GM21786 (cell line): ENCODE results near the gene SLC25A13.
"Not testable (repeated sequence)": the region's sequence is repeated elsewhere in the genome, so short reads cannot be mapped to it uniquely, and the experiment has no call there.

Experiments
- ATAC-seq: cut with Tn5 transposase; IDR thresholded peaks from one replicate; pipeline ENCODE4 v1.9.1; 2021; ENCODE audit not compliant: unreplicated experiment

Gene SLC25A13

DNA sequence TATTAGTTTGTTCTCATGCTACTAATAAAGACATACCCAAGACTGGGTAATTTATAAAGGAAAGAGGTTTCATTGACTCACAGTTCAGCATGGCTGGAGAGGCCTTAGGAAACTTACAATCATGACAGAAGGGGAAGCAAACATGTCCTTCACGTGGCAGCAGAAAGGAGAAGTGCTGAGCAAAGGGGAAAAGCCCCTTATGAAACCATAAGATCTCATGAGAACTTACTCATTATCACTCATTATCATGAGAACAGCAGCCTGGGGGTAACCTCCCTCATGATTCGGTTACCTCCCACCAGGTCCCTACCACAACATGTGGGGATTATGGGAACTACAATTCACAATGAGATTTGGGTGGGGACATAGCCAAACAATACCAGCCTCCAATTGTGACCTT, 4.9 kb upstream of the SLC25A13 start:
- ATAC-seq, result not testable (repeated sequence)

- no peak for ATAC-seq
These were observed 1.1 kb upstream of the SLC25A13 start for GRCh38 chr7:96322847-96323461.

DNA sequence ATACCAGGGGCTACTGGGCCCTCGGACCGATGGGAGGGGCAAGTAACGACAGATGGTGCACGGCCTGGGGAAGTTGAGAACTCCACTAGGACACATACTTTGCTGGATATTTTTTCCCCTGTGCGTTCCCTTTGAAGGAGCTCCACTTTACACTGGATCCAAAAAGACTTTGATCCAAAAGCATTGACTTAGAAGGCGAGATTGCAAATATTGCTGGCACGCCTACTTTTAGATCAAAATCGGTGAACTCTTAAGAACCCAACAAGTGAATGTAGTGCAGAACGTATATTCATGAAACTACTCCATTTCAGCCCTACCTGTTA, 436 bp upstream of the SLC25A13 start:
- no peak for ATAC-seq

DNA sequence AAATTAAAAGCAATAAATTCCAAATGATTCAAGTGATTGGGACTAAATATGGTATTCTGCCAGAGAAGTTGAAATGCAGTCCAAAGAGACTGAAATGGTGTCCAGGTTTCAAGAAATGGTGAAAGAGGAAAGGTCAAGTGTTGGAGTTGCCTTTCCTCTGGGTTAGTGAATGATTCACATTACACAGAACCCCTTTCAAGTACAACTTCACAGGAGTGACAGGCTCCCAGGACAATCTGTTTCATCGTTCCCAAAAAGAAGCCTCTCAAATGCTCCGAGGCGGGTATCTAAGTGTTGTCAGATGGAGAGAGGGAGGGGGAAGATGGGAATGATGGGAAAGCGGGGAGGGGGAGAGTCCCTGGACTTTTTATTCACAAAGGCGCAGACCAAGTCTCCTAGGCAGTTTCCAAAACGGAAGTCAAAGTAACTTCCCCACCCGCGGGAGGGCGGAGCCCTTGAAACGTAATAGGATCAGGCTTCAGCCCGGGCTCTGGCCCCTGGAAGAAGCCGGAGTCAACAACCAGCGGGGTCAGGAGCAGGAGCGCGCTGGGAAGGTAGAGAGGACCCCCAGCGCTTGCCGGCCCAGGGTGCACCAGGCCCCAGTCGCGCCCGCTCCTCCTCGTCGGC, 754 bp downstream of the SLC25A13 start:
- peak; percentile 38 for ATAC-seq

- ATAC-seq, result peak; percentile 42
These were observed 1.5 kb downstream of the SLC25A13 start for GRCh38 chr7:96320442-96320841.

DNA sequence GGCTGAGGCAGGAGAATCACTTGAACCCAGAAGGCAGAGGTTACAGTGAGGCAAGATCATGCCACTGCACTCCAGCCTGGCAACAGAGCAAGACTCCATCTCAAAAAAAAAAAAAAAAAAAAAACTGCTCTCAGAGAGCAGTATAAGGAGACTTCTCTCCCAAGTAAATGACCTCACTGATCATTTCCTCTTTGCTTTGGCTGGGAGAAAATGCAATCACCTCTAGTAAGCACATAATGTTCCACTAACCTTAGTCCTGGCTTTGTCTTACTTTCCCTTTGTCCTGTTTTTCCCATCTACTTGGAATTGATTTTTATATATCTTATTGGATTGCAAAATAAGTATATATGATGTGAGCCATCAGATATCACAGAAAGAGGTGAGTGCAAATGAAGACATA, 2.5 kb downstream of the SLC25A13 start:
- no peak for ATAC-seq

- no peak for ATAC-seq
These were observed 4.9 kb downstream of the SLC25A13 start for GRCh38 chr7:96316949-96317348.

GRCh38 chr7:96315125-96315512, 6.8 kb downstream of the SLC25A13 start:
- no peak for ATAC-seq

GRCh38 chr7:96314402-96315124, 7.3 kb downstream of the SLC25A13 start:
- ATAC-seq, result no peak

DNA sequence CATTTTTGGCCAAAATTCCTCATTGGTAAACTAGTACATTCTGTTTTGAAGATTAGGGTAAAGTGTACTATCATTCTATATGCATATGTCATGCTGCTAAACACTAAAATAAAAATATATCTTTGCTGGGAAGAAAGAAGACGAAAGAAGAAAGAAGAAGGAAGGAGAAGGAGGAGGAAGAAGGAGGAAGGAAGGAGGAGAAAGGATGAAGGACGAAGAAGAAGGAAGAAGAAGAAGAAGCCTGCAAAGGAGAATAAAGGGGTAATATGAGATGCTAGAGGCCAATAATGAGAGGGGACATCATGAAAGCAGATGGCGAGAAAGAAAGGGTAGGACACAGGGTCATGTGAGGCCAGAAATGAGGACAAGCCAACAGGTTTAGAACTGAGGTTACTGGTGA, 8.0 kb downstream of the SLC25A13 start:
- ATAC-seq, result no peak

DNA sequence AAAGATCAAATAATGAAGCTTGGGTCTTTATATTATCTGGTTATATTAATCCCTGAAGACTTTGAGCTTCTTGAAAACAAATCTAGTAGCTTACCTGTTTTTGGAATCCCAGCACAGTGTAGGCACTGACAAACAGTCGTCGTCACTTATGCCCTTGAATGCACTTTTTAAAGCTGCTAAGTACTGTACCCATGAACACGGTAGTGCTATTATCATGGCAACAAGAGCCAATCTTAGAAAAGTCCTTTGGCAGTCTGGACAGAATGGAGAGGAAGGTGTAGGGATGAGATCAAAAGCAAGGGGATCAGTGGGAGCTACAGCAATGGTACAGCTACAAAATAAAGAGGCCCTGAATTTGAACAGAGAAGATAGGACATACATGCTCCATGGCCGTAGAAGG, 9.4 kb downstream of the SLC25A13 start:
- no peak for ATAC-seq

- ATAC-seq, result no peak
These were observed 9.9 kb downstream of the SLC25A13 start for GRCh38 chr7:96311967-96312366.

DNA sequence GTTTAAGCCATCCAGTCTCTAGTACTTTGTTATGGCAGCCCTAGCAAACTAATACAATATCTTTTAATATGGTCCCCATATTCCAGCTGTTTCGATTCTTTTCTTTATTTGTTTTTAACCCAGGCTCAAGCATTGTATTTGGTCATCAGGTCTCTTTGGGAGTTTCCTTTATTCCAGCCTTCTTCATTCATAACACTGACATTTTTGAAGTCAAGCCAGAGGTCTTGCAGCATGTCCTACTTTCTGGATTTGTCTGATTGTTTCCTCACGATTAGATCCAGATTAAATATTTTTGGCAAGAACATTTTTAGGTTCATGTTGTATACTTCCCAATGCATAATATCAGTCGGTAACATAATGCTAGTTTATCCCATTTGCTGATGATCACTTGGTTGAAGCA, 11.8 kb downstream of the SLC25A13 start:
- no peak for ATAC-seq

- no peak for ATAC-seq
These were observed 13.0 kb downstream of the SLC25A13 start for GRCh38 chr7:96308950-96309263.

DNA sequence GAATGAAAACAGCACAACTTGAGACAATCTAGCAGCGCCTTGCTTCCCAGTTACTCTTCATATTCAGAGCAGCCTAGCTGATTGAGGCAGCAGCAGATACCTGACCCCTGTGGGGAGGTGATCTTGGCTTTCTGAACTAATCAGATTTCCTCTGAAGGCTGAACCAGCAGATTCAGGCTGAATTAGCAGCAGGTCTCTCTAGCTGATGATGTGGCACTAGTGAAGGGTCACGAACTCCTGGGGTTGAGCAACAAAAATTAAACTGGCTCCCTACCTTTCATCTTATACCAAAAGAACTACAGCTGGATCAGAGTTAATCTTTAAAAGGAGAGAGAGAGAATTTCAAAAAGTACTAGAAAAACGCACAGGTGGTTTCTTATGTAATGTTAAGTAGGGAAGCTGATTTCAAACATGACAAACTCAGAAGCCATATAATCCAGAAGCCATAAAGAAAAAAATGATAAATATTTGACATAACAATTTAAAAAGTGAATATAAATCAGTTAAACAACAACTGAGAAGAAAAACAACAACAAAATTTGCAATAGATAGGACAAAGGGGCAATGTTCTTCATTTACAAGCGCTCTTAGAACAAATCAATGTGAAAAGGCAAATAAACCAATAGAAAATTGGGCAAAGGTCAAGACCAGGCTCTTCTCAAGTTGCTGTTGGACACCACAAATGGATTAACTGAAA, 13.5 kb downstream of the SLC25A13 start:
- no peak for ATAC-seq

DNA sequence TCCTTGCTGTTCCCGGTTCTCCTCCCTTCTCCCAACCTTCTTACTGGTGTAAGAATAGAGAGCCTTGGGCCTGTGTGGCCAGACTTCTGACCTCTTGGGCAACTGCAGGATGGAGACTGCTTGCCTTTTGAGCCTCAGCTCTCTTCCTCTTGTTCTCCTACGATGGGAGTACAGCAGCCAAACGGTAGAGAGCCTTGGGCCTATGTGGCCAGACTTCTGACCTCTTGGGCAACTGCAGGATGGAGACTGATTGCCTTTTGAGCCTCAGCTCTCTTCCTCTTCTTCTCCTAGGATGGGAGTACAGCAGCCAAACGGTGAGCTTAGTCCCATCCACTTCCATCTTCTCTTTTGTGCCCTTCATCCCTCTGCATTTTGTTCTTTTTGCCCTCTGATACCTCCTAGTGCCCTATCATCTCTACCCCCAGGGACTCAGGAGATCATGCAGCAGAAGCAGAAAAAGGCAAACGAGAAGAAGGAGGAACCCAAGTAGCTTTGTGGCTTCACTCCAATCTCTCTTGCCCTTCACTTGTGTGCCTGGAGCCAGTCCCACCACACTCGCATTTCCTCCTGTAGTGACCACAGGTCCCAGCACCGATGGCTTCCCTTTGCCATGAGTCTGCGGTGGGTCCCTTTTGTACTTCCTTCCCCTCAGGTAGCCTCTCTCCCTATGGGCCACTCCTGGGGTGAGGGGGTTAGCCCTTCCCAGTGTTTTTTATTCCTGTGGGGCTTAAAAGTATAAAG, 15.3 kb downstream of the SLC25A13 start:
- ATAC-seq, result no peak

DNA sequence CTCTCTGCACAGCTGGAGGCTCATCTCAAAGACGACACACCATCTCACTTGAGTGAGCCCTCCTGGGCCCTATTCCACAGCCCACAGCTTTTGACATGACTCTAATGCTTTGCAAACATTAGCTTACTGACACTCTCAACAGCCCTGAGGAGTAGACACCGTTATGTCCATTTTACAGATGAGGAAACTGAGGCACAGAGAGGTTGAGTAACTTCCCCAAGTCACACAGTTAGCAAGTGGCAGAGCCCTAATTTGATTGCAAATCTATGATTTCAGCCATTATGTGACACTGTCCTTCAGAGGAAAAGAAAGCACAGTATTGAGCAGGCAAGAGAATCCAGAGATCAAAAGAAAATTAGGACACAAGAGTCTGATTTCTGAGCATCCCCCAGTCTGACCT, 16.0 kb downstream of the SLC25A13 start:
- ATAC-seq, result no peak

GRCh38 chr7:96304573-96304972, 17.3 kb downstream of the SLC25A13 start:
- no peak for ATAC-seq

DNA sequence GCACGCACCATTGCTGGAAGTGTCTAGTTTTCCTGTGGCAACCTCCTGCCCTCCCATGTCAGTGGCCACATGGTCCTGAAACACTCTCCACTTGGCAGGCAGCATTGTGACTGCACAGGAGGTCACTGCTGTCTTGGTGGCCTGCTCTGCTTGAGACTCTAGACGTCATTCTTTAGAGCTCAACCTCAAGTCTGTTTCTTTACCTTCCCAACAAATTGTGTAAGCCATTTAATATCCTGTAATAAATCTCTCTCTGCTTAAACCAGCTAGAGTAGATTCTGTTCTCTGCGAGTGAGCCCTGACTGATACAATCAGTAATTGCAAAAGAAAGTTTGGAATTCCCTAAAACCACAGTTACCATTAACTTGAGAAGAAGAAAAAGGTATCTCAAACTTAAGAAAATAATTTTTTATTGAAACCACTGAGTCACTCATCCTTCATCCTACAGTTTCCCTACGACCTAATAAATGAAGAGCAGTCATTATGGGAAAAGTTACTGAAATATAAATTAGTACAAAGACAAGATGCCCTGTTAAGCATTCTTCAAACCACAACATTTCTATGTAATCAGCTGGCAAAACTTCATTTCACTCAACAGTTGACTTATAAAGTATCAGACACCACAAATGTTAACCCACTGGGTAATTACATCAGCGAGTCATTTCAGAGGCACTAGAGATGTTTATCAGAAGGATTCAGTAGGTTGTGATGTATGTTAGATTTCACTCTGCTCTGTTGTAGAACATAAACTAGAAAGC, 18.0 kb downstream of the SLC25A13 start:
- no peak for ATAC-seq

GRCh38 chr7:96303105-96303685, 18.7 kb downstream of the SLC25A13 start:
- no peak for ATAC-seq
